Mesothelial cell of epicardium (in vitro differentiated cells): ENCODE data around the gene SLCO3A1. TPM values are rescaled to one million over a fixed set of nuclear protein-coding genes. Genes with fewer than 3 reads are reported as not detected.
"Not testable (repeated sequence)": the region's sequence is repeated elsewhere in the genome, so short reads cannot be mapped to it uniquely, and the experiment has no call there.

ENCODE experiments used
- DNase-seq, 2 experiments: peaks; one replicate each; pipeline ENCODE4 v3.0.0; 2021; ENCODE audit warnings: low spot score in 2 of 2; ENCODE audit not compliant: unreplicated experiment in 2 of 2
- H3K27ac Mint-ChIP-seq: 2 replicates; pipeline ENCODE4 v1.8.0; 2021; ENCODE audit warnings: mixed read lengths
- H3K27me3 Mint-ChIP-seq: 2 replicates; pipeline ENCODE4 v1.8.0; 2021; ENCODE audit warnings: low read depth, mixed read lengths
- H3K36me3 Mint-ChIP-seq: 2 replicates; pipeline ENCODE4 v1.8.0; 2021; ENCODE audit warnings: mixed read lengths
- H3K4me1 Mint-ChIP-seq: 2 replicates; pipeline ENCODE4 v1.8.0; 2021; ENCODE audit warnings: mixed read lengths
- H3K4me3 Mint-ChIP-seq: 2 replicates; pipeline ENCODE4 v1.8.0; 2021; ENCODE audit warnings: mild to moderate bottlenecking, moderate library complexity, mixed read lengths
- H3K9me3 Mint-ChIP-seq: 2 replicates; pipeline ENCODE4 v1.8.0; 2021; ENCODE audit warnings: mixed read lengths
- total RNA-seq: library from RNA; stranded (reverse); gene quantifications from 3 replicates; pipeline ENCODE4 v1.2.1, GENCODE V29; 2021
- TF ChIP-seq, protein P1 (sequence below): fragments of 200-600 bp; sonication (generic); IDR thresholded peaks from one replicate; pipeline ENCODE4 v1.5.0; 2021; ENCODE audit warnings: antibody characterized with exemption; ENCODE audit not compliant: unreplicated experiment

Gene SLCO3A1
- total RNA-seq, 1 donor from 2014 or later, result 1.9 TPM

GRCh38 chr15:92069308-92070250 lies 216.1 kb downstream of the SLCO3A1 start:
- H3K27ac Mint-ChIP-seq, result no peak overlapping the region
- H3K36me3 Mint-ChIP-seq, result no peaks in the 10 kb centered on the region
- peaks cover 37% of the 10 kb centered on the region for H3K27me3 Mint-ChIP-seq
- DNase-seq, result no peak
- no peaks in the 10 kb centered on the region for H3K4me1 Mint-ChIP-seq
- TF ChIP-seq, protein P1, sequence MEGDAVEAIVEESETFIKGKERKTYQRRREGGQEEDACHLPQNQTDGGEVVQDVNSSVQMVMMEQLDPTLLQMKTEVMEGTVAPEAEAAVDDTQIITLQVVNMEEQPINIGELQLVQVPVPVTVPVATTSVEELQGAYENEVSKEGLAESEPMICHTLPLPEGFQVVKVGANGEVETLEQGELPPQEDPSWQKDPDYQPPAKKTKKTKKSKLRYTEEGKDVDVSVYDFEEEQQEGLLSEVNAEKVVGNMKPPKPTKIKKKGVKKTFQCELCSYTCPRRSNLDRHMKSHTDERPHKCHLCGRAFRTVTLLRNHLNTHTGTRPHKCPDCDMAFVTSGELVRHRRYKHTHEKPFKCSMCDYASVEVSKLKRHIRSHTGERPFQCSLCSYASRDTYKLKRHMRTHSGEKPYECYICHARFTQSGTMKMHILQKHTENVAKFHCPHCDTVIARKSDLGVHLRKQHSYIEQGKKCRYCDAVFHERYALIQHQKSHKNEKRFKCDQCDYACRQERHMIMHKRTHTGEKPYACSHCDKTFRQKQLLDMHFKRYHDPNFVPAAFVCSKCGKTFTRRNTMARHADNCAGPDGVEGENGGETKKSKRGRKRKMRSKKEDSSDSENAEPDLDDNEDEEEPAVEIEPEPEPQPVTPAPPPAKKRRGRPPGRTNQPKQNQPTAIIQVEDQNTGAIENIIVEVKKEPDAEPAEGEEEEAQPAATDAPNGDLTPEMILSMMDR, result no peak
- no peak overlapping the region for H3K4me3 Mint-ChIP-seq
- H3K9me3 Mint-ChIP-seq, result peaks cover 1% of the 10 kb centered on the region

DNA sequence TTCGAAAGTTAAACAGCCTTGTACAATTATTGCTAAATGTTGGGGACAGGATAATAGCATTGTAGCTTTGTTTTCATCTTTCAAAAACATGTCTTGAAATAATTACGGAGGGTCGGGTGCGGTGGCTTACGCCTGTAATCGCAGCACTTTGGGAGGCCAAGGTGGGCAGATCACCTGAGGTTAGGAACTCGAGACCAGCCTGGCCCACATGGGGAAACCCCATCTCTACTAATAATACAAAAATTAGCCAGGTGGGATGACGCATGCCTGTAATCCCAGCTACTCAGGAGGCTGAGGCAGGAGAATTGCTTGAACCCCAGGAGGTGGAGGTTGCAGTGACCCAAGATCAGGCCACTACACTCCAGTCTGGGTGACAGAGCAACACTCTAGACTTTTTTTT lies 216.7 kb downstream of the SLCO3A1 start:
- H3K4me1 Mint-ChIP-seq, H3K36me3 Mint-ChIP-seq, DNase-seq, H3K27ac Mint-ChIP-seq, H3K4me3 Mint-ChIP-seq, H3K9me3 Mint-ChIP-seq: not testable (repeated sequence)
- peaks cover 41% of the 10 kb centered on the region for H3K27me3 Mint-ChIP-seq

- H3K27me3 Mint-ChIP-seq, result peaks cover 43% of the 10 kb centered on the region
- no peaks in the 10 kb centered on the region for H3K36me3 Mint-ChIP-seq
- H3K4me1 Mint-ChIP-seq, result no peaks in the 10 kb centered on the region
- DNase-seq, result no peak
- no peak overlapping the region for H3K4me3 Mint-ChIP-seq
- TF ChIP-seq, protein P1, result no peak
- no peaks in the 10 kb centered on the region for H3K9me3 Mint-ChIP-seq
- H3K27ac Mint-ChIP-seq, result no peak overlapping the region
Measured at GRCh38 chr15:92071045-92071634, 217.6 kb downstream of the SLCO3A1 start.

DNA sequence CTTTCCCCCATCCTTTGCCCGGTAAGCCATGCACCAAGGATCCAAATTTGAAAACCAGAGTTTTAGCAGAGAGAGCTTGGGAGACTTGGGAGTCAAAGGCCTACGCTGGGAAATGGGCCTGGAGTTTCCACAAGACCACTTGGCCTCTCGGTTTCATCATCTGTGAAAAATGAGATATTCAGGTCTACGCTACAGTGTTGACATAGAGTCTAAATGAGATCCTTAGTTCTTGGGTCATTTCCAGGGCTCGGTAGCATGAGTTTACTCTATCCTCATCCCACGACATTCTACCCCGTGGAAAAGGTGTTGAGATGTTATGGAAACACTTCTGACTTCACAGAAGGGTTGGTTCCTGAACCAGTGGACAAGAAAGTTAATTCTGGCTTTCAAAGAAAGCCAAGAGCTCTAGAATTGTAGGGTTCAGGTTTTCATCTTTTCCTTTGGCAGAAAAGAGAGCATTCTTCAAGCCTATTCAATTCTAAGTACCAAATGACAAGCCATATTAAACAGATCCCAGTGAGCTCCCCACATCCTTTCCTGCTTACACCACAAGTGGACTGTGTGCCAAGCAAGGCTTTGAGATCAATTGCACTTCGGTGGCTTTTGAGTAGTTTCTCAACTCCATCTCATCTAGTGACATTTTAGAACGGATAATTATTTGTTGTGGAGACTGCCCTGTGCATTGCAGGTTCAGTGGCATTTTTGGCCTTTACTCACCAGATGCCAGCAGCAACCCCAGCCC lies 219.7 kb downstream of the SLCO3A1 start:
- Mint-ChIP-seq H3K36me3 (no peaks in the 10 kb centered on the region), H3K9me3 (no peaks in the 10 kb centered on the region), H3K4me3 (no peak overlapping the region), H3K27me3 (peaks cover 35% of the 10 kb centered on the region), H3K4me1 (no peaks in the 10 kb centered on the region), H3K27ac (no peak overlapping the region)
- no peak for DNase-seq
- TF ChIP-seq, protein P1, result no peak

- H3K36me3 Mint-ChIP-seq, result no peaks in the 10 kb centered on the region
Measured at GRCh38 chr15:92074101-92074500, 220.6 kb downstream of the SLCO3A1 start.

More at GRCh38 chr15:92074101-92074500, 220.6 kb downstream of the SLCO3A1 start:
- TF ChIP-seq, protein P1, result no peak
- peaks cover 36% of the 10 kb centered on the region for H3K27me3 Mint-ChIP-seq
- no peaks in the 10 kb centered on the region for H3K4me1 Mint-ChIP-seq
- H3K4me3 Mint-ChIP-seq, result no peak overlapping the region
- no peaks in the 10 kb centered on the region for H3K9me3 Mint-ChIP-seq
- DNase-seq, result no peak
- no peak overlapping the region for H3K27ac Mint-ChIP-seq
